ENCODE data around the gene COQ3.
"Not testable (repeated sequence)": the region's sequence is repeated elsewhere in the genome, so short reads cannot be mapped to it uniquely, and the experiment has no call there.

The COQ3 gene

GRCh38 chr6:99344289-99344688 is 49.7 kb downstream of the COQ3 start:
- DNase-seq (ENCODE audit: low read depth in 1 of 2, low spot score in 1 of 2): no peak
- no peak for TF ChIP-seq JUND (IDR thresholded peaks at IDR 0.05; ENCODE audit: low read depth)
- in situ Hi-C loops (cut with HindIII; ENCODE audit: low pct_unique_long_range_greater_than_20kb, low sequenced_read_pairs): no loop called here

- DNase-seq (ENCODE audit: low read depth in 1 of 2, low spot score in 1 of 2): no peak
- no peak for TF ChIP-seq JUND (IDR thresholded peaks at IDR 0.05; ENCODE audit: low read depth)
- in situ Hi-C loops (cut with HindIII; ENCODE audit: low pct_unique_long_range_greater_than_20kb, low sequenced_read_pairs): no loop called here
Observed at GRCh38 chr6:99341862-99342455, 52.0 kb downstream of the COQ3 start.

- no peak for TF ChIP-seq JUND (IDR thresholded peaks at IDR 0.05; ENCODE audit: low read depth)
- DNase-seq (ENCODE audit: low read depth in 1 of 2, low spot score in 1 of 2): no peak
- in situ Hi-C loops (cut with HindIII; ENCODE audit: low pct_unique_long_range_greater_than_20kb, low sequenced_read_pairs): no loop called here
Observed at GRCh38 chr6:99338188-99338587, 55.8 kb downstream of the COQ3 start.

GRCh38 chr6:99335298-99335697 is 58.7 kb downstream of the COQ3 start:
- DNase-seq (ENCODE audit: low read depth in 1 of 2, low spot score in 1 of 2); in situ Hi-C loops (cut with HindIII; ENCODE audit: low pct_unique_long_range_greater_than_20kb, low sequenced_read_pairs): not testable (repeated sequence)

GRCh38 chr6:99334526-99335127 is 59.4 kb downstream of the COQ3 start:
- DNase-seq (ENCODE audit: low read depth in 1 of 2, low spot score in 1 of 2): peak; percentile 35 to 73
- in situ Hi-C loops (cut with HindIII; ENCODE audit: low pct_unique_long_range_greater_than_20kb, low sequenced_read_pairs): no loop called here
- TF ChIP-seq JUND (IDR thresholded peaks at IDR 0.05; ENCODE audit: low read depth): no peak

- in situ Hi-C loops (cut with HindIII; ENCODE audit: low pct_unique_long_range_greater_than_20kb, low sequenced_read_pairs): no loop called here
Observed at GRCh38 chr6:99333068-99333467, 60.9 kb downstream of the COQ3 start.

GRCh38 chr6:99331531-99331930 is 62.5 kb downstream of the COQ3 start:
- DNase-seq (ENCODE audit: low read depth in 1 of 2, low spot score in 1 of 2): no peak
- no peak for TF ChIP-seq JUND (IDR thresholded peaks at IDR 0.05; ENCODE audit: low read depth)
- in situ Hi-C loops (cut with HindIII; ENCODE audit: low pct_unique_long_range_greater_than_20kb, low sequenced_read_pairs): no loop called here

More at GRCh38 chr6:99333068-99333467, 60.9 kb downstream of the COQ3 start:
- no peak for TF ChIP-seq JUND (IDR thresholded peaks at IDR 0.05; ENCODE audit: low read depth)
- DNase-seq (ENCODE audit: low read depth in 1 of 2, low spot score in 1 of 2): no peak

- no peak for TF ChIP-seq JUND (IDR thresholded peaks at IDR 0.05; ENCODE audit: low read depth)
- in situ Hi-C loops (cut with HindIII; ENCODE audit: low pct_unique_long_range_greater_than_20kb, low sequenced_read_pairs): no loop called here
- DNase-seq (ENCODE audit: low read depth in 1 of 2, low spot score in 1 of 2): peak in 1 of 2 experiments; percentile 69
Observed at GRCh38 chr6:99330159-99330558, 63.8 kb downstream of the COQ3 start.

GRCh38 chr6:99324996-99325395 is 69.0 kb downstream of the COQ3 start:
- DNase-seq (ENCODE audit: low read depth in 1 of 2, low spot score in 1 of 2): no peak
- in situ Hi-C loops (cut with HindIII; ENCODE audit: low pct_unique_long_range_greater_than_20kb, low sequenced_read_pairs): no loop called here
- no peak for TF ChIP-seq JUND (IDR thresholded peaks at IDR 0.05; ENCODE audit: low read depth)
